Inferior parietal cortex (tissue), 1 donor: ENCODE data around the gene RALGPS1.

Source experiments
- DNase-seq: peaks from one replicate; pipeline ENCODE4 v3.0.0-alpha.2; 2016; ENCODE audit errors: extremely low spot score

The RALGPS1 gene

GRCh38 chr9:127121628-127122175 lies 207.1 kb downstream of the RALGPS1 start:
- no peak for DNase-seq

- DNase-seq, result peak; percentile 79
Measured at GRCh38 chr9:127122176-127123063, 207.8 kb downstream of the RALGPS1 start, which contains the start of gene ANGPTL2. ANGPTL2 (minus strand) TSS chr9:127122635; CDS start chr9:127108731, 13,904 bp downstream.

GRCh38 chr9:127123064-127123890 lies 208.7 kb downstream of the RALGPS1 start:
- no peak for DNase-seq

- DNase-seq, result no peak
Measured at GRCh38 chr9:127124111-127124531, 209.5 kb downstream of the RALGPS1 start.

DNA sequence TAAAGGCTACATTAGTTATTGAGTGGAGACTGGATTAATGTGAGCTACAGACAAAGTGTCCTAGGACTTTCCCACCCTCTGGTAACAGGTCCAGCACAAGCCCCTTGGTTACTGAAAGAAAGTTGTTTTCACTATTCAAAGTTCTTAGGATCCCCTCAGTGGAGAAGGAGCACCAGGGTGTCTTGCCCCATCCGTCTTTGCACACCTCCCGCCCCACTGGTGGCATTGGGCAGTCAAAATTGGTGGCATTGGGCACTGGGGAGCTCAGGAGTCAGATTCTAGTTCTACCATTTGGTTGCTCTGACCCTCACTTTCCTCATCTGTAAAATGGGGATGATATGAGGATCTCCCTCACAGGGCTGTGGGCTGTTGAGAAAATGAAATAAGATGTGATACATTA lies 210.2 kb downstream of the RALGPS1 start:
- DNase-seq, result no peak

DNA sequence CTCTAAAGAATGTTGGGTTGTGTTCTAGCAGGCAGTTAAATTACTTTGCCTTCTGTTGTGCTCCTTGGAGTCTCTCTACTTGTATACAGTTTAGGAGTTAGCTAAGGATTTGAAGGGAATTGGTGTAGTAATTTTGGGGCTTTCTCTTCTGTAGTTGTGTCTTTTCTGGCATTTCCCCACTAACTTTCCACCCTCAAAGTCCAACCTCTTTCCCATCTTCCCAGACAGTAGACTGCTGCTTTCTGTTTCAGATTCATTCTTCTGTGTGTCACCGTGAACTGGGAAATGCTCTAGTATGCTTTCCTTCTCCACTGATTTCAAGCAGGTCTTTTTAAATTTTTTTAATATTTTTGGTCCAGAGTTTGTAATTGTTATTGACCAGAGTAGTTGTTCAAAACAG lies 212.4 kb downstream of the RALGPS1 start:
- no peak for DNase-seq

DNA sequence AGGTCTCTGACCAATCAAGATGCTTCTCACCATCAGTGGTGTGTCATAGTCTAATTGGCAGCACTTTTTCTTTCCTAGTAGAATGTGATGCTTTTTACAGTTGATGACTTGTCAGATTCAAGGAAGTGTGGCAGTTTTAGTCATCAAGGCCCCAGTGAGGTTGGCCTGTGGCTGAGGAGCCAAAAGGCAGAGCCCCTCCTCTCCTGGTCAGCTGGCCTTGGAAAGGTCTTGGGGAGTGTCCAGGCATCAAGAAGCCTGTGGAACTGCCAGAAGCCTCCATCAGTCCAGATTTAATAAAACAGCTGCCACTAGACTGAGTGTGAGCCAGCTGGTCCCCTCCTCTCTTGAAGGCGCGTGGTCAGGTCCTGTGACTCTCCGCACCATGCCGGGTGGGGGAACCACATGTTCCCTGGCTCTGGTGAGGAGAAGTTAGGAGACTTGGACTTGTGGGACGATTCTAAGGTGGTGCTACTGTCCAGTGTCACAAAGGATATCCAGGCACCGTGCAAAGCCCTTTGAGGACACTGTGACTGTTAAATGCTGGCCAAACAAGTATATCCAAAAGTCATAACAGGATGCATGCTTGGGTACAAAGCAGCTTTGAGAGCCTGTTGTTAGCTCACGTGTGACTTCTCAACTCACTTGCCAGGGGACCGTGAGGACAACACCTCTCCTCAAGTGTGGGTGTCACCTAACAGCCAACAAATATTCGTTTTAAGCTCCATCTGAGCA lies 213.9 kb downstream of the RALGPS1 start:
- DNase-seq, result no peak

DNA sequence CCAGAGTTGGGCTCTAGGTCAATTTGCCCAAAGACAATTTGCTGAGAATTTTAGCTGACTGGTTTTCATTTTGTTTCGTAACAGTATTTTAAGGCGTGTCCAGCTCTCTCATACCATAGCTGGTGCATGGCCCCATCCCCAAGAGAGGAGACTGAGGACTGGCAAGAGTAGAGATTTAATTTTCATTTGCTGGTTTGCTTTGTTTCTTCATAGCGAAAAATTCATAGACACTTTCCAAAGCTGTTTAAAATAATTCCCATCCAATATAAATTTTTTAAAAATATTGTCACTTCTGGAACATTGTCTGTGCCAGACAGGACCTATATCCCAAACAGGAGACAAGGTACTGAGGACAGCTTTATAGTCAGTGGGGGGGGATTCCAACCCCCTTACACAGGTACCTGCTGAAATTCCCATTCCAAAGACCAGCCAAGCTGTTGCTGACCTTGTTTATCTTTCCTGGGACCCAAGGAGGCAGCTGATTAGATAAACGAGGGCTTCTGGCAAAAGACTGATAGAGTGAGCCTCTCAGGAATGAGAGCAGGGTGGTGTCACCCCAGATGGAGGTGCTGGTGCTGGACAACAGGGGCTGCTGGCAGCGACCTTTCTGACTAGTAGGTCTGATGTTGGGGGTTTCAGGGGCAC lies 214.6 kb downstream of the RALGPS1 start:
- no peak for DNase-seq

DNA sequence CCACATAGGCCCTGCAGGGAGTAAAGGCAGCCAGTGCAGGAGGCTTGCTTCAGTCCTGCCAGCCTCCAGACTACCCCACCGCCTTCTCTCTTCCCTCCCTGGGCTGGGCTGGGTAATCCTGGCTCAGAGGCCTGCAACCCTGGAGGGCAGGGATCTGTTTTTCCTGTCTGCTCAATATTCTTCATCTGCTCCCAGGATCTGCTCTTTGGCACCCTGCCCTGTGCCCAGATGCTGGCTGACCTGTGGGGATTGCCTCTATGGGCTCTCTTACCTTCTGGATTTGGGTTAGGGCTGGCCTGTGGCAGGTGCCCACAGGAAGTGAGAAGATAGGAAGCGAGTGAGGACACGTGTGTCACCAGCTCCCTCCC lies 215.1 kb downstream of the RALGPS1 start:
- no peak for DNase-seq

DNA sequence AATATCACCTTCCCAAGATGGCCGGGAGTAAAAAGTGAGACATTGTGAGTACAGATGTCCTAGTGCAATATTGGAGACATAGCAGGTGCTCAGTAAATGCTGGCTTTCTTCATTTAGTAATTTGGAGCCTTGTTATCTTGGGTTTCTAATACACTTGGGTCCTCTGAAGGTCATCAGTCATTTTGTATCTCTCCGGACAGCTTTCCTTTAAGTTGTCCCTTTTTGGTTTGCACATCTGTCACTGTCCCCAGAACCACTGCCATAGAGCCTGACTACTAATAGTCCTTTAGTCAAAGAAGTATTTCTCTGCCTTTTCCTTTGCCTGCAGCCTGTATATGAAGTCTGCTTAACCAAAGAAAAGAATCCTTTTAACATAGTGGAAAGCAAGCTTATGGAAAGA lies 215.7 kb downstream of the RALGPS1 start:
- no peak for DNase-seq

GRCh38 chr9:127130661-127131538 lies 216.3 kb downstream of the RALGPS1 start:
- DNase-seq, result peak; percentile 87

- DNase-seq, result no peak
Measured at GRCh38 chr9:127131871-127132270, 217.3 kb downstream of the RALGPS1 start.

GRCh38 chr9:127132375-127132774 lies 217.8 kb downstream of the RALGPS1 start:
- DNase-seq, result no peak

DNA sequence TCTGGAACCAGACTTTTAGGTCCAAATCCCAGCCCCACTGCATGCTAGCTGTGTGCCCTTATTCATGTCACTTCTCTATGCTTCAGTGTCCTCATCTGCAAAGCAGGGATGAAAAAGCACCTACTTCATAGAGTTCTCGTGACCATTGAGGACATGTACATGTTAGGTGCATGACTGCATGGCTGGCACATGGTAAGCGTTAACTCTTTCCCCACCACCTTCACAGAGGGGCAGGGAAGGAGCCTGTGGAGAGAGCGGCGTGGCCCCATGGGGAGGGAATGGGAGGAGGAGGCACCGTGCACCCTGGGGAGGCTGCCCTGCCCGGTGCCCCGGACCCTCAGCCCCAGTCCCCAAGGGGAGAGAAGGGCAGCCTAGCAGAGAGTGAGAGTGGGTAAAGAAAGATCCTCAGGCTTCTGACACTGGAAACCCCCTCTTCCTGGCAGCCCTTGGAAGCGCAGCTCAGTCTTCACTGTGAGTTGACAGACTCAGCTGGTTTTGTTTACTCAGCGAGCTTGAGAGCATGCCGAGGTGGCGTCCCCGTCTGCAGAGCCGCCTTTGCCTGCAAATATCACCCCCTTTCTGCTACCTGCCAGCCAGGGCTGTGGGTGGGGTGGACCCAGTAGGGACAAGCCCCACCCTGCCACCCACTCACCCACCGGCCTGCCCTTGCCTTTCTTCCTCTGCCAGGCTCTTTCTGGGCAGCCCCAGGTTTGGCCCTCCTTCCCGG lies 218.5 kb downstream of the RALGPS1 start:
- DNase-seq, result no peak

DNA sequence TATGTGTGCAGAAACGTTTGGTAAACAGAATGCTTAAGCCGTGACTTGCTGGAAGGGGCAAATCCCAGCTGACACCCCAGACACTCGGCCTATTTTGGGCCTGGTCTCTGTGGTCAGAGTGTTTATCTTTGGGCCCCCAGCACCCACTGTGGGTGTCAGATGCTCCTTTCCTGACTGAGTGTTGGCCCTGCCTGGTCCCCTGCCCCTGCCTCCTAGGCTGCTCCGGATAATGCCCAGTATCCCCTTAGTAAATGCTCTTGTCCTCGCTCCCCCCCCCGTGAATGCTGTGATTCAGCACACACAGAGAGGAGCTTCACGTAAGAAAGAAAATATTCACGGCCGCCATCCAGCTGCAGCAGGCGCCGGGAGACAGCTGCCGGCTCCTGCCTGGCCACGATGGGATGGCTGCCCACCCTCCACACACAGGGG lies 219.2 kb downstream of the RALGPS1 start:
- DNase-seq, result peak; percentile 64

DNA sequence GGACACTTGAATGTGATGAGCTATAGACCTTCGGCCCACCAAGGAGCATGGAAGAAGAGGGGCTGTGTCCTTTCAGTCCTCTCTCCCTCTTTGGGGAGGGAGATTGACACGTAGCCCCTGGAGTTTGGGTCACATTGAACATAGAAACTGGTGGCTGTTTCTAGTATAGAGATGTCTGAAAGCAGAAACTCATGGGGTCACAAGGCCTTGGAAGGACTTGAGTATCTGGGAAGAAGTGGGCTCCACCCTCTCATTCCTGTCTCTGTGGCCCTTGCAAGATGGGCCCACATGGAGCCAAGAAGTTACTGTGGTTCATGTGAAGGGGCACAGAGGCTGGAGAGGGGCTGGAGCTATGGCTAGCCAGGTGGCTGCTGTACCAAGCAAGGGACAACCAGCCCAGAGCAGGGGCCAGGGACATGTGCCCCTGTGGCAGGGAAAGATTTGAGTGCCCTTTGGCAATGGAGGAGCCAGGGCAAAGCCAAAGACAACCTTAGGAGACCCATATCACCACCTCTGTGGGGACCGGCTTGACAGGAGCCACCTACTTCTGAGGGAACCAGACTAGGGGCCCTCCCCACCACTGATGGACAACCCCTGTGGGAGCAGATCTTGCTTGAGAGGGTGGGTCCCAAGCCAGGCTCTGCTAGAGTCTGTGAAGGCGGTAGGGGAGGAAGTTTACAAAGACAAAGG lies 220.6 kb downstream of the RALGPS1 start:
- DNase-seq, result no peak

DNA sequence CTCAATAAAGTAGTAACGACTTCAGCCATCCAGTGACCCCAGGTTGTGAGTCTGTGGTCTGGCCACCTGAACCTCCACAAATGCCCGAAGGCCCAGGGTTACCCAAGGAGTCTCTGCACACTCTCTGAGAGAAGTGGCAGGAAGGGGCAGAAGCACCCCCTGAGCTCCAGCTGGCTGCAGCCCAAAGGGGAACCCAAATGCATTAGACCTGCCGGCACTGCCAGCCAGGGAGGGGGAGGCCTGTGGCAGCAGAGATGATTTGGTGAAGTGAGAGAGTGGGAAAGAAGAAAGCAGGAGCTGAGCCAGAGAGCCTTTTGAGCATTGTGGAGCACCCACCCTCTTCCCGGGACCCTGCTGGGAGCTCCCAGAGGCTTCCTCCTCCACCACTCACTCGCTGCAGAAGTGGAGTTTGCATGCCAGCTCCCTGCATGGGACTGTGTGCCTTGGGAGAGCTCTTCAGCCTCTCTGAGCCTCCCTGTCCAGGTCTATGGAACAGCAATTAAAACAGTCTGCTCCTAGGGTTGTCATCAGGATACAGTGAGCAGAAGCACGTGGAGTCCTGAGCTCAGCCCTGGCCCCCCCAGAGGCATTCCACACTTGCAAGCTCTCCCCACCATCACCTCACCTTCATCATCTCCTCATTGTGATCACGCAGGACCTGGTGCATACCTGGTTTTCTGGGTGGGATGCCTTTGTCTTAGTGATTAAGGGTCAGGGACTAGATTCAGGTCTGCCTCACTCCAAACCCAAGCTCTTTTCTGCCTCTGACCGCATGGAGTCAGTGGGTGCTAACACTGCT lies 221.7 kb downstream of the RALGPS1 start:
- DNase-seq, result no peak
